ENCODE results near the gene SLC15A2.

SLC15A2 gene

DNA sequence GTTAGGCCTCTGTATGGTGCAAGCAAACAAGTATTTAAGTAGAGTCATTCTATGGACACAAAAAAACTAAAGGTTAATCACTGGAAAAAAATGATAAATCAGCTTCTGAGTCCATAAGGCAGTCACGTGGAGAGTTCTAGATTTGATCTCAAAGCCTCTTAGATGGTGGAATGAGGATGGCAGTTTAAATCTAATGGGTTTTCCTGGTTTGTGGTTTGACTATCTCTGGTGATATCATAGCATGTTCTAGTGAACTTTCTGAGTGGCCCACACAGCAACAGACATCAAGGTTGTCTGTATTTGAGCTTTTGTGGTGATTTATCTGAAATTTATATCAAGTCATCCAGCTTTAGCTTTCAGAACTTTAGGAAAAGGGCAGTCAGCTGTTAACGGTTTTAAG, 75.4 kb downstream of the SLC15A2 start:
- TF ChIP-seq, protein P1, sequence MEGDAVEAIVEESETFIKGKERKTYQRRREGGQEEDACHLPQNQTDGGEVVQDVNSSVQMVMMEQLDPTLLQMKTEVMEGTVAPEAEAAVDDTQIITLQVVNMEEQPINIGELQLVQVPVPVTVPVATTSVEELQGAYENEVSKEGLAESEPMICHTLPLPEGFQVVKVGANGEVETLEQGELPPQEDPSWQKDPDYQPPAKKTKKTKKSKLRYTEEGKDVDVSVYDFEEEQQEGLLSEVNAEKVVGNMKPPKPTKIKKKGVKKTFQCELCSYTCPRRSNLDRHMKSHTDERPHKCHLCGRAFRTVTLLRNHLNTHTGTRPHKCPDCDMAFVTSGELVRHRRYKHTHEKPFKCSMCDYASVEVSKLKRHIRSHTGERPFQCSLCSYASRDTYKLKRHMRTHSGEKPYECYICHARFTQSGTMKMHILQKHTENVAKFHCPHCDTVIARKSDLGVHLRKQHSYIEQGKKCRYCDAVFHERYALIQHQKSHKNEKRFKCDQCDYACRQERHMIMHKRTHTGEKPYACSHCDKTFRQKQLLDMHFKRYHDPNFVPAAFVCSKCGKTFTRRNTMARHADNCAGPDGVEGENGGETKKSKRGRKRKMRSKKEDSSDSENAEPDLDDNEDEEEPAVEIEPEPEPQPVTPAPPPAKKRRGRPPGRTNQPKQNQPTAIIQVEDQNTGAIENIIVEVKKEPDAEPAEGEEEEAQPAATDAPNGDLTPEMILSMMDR (IDR thresholded peaks at IDR 0.05; ENCODE audit: low read depth, low read length, missing control alignments) = no peak
- no peak overlapping the region for H3K4me3 ChIP-seq (ENCODE audit: low read depth, low read length)
- no peak for DNase-seq (ENCODE audit: low read depth)

DNA sequence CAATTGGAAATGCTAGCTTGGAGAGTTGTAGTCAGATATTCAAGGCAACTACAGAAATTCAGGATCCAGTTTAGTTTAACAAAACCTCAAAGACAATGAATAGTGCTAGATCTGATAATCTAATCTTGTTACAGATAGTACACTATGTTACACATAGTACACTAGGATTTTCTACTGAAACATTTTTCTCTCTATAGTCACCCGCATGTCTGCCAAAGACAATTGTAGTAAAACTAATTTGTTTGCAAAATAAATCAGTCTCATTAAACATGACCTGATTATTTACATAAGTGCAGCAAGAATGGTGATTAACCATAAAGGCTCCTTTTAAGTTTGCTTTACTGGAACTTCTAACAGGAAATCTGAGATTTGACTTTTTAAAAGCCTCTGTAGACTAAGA, 75.8 kb downstream of the SLC15A2 start:
- no peak overlapping the region for H3K4me3 ChIP-seq (ENCODE audit: low read depth, low read length)
- DNase-seq (ENCODE audit: low read depth) = no peak
- TF ChIP-seq, protein P1 (IDR thresholded peaks at IDR 0.05; ENCODE audit: low read depth, low read length, missing control alignments) = no peak

DNA sequence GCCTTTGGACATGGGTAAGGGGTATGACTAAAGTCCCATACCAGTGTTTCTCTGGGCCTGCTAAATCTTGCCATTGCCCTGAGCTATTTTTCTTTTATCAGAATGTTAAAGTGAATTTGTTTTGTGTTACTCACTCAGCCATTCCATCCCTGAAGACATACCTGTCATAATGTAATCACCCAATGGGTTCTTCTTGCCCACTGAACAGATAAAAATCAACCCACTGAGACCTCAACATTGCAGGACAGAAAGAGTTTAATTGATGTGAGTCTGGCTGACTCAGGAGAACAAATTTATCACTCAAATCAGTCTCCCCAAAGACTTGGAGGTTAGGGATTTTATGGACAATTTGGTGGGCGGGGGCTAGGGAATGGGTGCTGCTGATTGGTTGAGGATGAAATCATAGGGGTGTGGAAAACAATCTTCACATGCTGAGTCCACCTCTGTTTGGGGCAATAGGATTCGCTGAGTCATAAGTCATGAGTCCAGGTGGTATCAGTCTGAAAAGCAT, 80.5 kb downstream of the SLC15A2 start:
- TF ChIP-seq, protein P1 (IDR thresholded peaks at IDR 0.05; ENCODE audit: low read depth, low read length, missing control alignments) = no peak
- no peak overlapping the region for H3K4me3 ChIP-seq (ENCODE audit: low read depth, low read length)
- no peak for DNase-seq (ENCODE audit: low read depth)

DNA sequence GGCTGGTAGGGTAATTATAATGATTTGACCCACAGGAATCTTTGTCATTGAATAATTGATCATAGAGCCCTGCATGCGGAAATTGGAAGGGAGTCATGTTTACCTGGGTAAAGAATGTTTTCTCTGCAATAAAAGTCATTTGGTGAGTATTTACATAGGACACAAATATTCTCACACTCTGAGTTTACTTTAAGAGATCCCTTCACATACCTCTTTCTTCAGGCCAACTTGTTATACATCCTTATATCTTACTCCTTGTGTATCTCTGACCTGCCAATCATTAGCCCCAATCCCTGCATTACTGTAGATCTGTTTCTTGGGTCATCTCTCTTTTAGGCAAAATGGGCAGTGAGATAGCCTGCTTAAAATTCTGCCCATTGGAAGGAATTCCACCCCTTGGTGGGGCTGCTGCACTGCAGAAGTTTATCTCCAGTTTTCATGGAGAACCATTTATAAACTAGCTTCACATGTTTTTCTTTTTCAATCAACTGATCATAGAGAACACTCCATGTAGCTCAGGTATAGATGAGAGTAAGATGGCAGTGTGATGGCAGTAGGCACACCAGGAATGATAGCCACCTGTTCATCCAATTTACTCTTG, 81.6 kb downstream of the SLC15A2 start:
- TF ChIP-seq, protein P1 (IDR thresholded peaks at IDR 0.05; ENCODE audit: low read depth, low read length, missing control alignments) = no peak
- H3K4me3 ChIP-seq (ENCODE audit: low read depth, low read length) = no peak overlapping the region
- DNase-seq (ENCODE audit: low read depth) = no peak

DNA sequence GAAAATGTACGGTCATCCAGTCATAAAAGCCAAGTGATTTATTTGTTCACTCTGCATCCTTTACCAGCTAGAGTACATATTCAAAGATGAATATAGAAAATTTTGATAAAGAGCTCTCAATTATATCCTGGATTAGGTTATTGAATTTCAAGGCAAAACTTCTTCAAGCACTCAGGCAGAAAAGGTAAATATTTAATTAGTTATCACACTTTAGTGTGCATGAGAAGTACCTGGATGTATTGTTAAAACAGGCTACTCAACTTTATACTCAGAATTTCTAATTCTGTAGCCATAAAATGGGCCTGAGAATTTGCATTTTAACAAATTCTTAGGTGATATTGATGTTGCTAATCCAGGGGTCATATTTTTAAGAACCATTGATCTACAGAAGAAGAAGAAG, 82.5 kb downstream of the SLC15A2 start:
- TF ChIP-seq, protein P1 (IDR thresholded peaks at IDR 0.05; ENCODE audit: low read depth, low read length, missing control alignments) = no peak
- H3K4me3 ChIP-seq (ENCODE audit: low read depth, low read length) = no peak overlapping the region
- DNase-seq (ENCODE audit: low read depth) = no peak

DNA sequence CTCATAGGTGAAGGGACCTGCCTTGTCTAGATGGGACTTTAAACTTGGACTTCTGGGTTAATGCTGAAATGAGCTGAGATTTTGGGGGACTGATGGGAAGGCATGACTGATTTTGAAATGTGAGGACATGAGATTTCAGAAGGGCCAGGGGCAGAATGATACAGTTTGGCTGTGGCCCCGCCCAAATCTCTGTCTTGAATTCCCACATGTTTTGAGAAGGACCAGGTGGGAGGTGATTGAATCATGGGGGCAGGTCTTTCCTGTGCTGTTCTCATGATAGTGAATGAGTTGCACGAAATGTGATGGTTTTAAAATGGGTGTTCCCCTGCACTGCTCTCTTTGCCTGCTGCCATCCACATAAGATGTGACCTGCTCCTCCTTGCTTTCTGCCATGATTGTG, 85.0 kb downstream of the SLC15A2 start:
- no peak overlapping the region for H3K4me3 ChIP-seq (ENCODE audit: low read depth, low read length)
- TF ChIP-seq, protein P1 (IDR thresholded peaks at IDR 0.05; ENCODE audit: low read depth, low read length, missing control alignments) = no peak
- no peak for DNase-seq (ENCODE audit: low read depth)
